Fibroblast of lung (primary cell): Measurements from ENCODE around the gene FMN1.

ENCODE experiments used
- EZH2 ChIP-seq: IDR thresholded peaks from 2 replicates; pipeline ENCODE4 v1.5.1; 2012; ENCODE audit warnings: low read length, control low read depth, mild to moderate bottlenecking; ENCODE audit errors: missing control alignments
- TF ChIP-seq, protein P1 (sequence below), 2 donors: IDR thresholded peaks in 1 of 2; conservative IDR thresholded peaks in 1 of 2; 1 replicate in 1 of 2; 2 replicates in 1 of 2; pipeline ENCODE4 v1.5.1; 2011 to 2012; ENCODE audit warnings: low read length in 2 of 2, control low read depth in 1 of 2, inconsistent platforms in 1 of 2, low read depth in 1 of 2, mild to moderate bottlenecking in 1 of 2

DNA sequence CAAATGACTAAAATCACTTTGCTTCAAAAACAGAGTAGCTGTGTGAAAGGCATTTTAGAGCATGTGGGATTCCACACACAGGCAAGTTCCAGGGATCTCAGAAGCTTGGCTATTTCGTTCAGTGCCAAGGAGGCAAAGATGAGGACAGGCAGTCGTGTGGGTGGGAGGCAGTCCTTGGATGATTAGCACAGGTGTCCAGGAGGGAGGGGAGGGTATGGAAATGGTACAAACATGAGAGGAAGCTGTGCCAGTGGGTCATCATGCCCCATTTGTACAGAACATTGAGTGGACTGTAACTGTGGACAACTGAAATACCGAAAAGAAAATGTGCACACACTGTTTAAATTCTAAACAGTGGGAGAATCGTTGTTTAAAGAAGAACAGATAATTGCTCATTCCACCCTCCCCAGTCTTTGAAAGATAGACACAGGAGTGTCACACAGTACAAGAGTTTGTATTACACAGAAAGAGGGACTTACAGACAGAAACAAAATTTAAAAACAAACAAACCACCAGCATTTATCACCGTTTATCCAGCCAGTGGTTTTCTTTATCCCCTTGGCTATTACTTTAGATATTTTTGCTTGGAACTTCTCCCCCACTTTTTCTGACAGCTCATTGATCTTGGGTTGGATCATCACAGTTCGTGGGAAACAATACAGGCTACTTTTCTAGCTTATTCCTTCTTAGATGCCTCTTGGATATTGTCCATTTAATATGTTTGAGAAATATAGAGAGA, 353.8 kb downstream of the FMN1 start:
- no peak for TF ChIP-seq EZH2
- TF ChIP-seq, protein P1, sequence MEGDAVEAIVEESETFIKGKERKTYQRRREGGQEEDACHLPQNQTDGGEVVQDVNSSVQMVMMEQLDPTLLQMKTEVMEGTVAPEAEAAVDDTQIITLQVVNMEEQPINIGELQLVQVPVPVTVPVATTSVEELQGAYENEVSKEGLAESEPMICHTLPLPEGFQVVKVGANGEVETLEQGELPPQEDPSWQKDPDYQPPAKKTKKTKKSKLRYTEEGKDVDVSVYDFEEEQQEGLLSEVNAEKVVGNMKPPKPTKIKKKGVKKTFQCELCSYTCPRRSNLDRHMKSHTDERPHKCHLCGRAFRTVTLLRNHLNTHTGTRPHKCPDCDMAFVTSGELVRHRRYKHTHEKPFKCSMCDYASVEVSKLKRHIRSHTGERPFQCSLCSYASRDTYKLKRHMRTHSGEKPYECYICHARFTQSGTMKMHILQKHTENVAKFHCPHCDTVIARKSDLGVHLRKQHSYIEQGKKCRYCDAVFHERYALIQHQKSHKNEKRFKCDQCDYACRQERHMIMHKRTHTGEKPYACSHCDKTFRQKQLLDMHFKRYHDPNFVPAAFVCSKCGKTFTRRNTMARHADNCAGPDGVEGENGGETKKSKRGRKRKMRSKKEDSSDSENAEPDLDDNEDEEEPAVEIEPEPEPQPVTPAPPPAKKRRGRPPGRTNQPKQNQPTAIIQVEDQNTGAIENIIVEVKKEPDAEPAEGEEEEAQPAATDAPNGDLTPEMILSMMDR (conservative IDR thresholded peaks at IDR 0.05 in 1 of 2, IDR thresholded peaks at IDR 0.05 in 1 of 2; ENCODE audit: low read depth in 1 of 2, low read length in 2 of 2), result no peak
